ENCODE measurements around the gene NMD3. TPM values are rescaled to one million over a fixed set of nuclear protein-coding genes. Genes with fewer than 3 reads are reported as not detected.

Gene NMD3
- total RNA-seq, 1 donor = 88.0 TPM

DNA sequence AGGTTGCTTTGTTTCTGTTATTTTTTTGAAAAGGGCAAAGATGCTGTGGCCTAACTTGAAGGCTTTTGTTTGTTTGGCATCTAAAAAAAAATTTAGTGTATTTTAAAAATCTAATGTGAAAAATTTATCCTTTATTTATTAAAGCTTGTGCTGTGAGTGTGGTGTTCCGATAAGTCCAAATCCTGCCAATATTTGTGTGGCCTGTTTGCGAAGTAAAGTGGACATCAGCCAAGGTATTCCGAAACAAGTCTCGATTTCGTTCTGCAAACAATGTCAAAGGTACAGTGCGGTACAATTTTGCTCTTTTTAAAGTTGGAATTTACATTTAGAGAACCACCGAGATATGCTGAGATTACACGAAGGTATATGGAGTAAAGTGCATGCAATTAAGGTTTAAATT is 3.7 kb downstream of the NMD3 start:
- TF ChIP-seq, protein P1, sequence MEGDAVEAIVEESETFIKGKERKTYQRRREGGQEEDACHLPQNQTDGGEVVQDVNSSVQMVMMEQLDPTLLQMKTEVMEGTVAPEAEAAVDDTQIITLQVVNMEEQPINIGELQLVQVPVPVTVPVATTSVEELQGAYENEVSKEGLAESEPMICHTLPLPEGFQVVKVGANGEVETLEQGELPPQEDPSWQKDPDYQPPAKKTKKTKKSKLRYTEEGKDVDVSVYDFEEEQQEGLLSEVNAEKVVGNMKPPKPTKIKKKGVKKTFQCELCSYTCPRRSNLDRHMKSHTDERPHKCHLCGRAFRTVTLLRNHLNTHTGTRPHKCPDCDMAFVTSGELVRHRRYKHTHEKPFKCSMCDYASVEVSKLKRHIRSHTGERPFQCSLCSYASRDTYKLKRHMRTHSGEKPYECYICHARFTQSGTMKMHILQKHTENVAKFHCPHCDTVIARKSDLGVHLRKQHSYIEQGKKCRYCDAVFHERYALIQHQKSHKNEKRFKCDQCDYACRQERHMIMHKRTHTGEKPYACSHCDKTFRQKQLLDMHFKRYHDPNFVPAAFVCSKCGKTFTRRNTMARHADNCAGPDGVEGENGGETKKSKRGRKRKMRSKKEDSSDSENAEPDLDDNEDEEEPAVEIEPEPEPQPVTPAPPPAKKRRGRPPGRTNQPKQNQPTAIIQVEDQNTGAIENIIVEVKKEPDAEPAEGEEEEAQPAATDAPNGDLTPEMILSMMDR (IDR thresholded peaks at IDR 0.05; ENCODE audit: insufficient read depth, low read length) = no peak
- H3K4me3 ChIP-seq (ENCODE audit: low read depth, low read length) = no peak overlapping the region
- DNase-seq (ENCODE audit: low read depth) = no peak

DNA sequence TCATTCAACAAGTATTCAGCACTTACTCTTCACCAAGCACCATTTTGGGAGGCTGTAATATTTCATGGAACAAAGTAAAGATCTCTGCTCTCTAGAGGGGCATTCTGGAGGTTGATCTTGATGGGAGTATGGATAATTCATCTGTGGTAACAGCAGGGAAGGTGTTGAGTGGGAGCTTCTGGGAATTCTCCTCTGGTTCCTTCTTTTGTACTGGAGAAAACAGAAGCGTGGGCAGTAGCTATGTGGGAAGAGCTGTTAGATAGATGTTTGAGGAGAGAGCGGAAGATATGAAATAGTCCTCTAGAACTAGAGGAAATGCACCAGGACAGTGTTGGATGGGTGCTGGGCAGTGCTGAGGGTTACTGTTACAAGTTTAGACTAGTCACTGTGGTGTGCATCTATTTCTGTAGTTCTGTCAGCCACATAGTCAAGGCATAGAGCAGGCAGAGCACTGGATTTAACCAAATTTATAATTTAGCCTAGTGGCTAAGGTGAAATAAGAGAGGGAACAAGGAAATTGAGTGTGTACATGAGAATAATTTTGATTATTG is 9.6 kb downstream of the NMD3 start:
- no peak overlapping the region for H3K4me3 ChIP-seq (ENCODE audit: low read depth, low read length)
- no peak for DNase-seq (ENCODE audit: low read depth)
- TF ChIP-seq, protein P1 (IDR thresholded peaks at IDR 0.05; ENCODE audit: insufficient read depth, low read length) = no peak

DNA sequence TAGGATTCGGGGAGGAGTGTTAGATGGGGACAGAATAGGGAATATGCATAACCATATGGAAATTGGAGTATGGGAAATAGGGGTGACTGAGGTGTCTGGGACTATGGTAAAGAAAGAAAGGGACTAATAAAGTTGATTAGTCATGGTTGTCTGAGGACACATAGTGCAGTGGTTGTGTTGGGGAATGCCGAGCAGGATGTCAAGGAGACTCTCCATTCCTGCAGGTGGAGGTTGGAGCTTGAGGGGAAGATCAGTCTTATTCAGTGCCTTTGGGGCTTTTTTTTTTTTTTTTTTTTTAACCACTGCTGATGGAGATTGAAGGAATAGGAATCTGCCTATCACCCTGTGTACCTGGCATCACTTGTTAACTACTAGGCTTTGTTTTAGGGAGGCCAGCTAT is 10.8 kb downstream of the NMD3 start:
- no peak for DNase-seq (ENCODE audit: low read depth)
- TF ChIP-seq, protein P1 (IDR thresholded peaks at IDR 0.05; ENCODE audit: insufficient read depth, low read length) = no peak
- no peak overlapping the region for H3K4me3 ChIP-seq (ENCODE audit: low read depth, low read length)

DNA sequence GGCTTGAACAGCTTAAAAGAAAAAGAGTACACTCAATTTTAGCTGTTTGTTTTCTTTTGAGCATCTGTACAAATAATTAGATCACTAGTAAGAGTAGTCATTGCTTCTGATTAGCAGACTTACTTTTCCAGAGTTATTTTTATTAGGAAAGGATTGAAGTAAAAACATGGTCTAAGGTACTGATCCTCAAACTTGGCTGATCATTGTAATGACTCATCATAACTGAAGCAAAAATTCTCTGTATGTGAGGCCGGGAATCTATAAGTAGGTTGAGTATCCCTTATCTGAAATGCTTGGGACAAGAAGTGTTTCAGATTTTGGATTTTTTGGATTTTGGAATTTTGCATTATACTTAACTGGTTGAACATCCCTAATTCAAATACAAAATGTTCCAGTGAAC is 12.4 kb downstream of the NMD3 start:
- no peak overlapping the region for H3K4me3 ChIP-seq (ENCODE audit: low read depth, low read length)
- TF ChIP-seq, protein P1 (IDR thresholded peaks at IDR 0.05; ENCODE audit: insufficient read depth, low read length) = no peak
- DNase-seq (ENCODE audit: low read depth) = peak; percentile 17

DNA sequence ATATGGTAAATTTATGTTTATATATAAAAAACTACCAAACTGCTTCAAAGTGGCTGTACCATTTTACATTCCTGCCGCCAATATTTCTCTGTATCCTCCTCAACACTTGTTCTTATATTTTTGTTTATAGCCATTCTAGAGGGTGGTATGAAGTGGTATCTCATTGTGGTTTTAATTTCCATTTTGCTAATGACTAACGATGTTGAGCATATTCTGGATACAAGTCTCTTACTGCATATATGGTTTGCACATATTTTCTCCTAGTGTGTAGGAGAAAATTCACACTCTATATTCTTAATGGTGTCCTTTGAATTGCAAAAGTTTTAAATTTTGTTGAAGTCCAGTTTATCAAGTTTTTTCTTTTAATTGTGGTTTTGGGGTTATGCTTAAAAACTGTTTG is 15.1 kb downstream of the NMD3 start:
- TF ChIP-seq, protein P1 (IDR thresholded peaks at IDR 0.05; ENCODE audit: insufficient read depth, low read length) = no peak
- no peak overlapping the region for H3K4me3 ChIP-seq (ENCODE audit: low read depth, low read length)
- DNase-seq (ENCODE audit: low read depth) = no peak

DNA sequence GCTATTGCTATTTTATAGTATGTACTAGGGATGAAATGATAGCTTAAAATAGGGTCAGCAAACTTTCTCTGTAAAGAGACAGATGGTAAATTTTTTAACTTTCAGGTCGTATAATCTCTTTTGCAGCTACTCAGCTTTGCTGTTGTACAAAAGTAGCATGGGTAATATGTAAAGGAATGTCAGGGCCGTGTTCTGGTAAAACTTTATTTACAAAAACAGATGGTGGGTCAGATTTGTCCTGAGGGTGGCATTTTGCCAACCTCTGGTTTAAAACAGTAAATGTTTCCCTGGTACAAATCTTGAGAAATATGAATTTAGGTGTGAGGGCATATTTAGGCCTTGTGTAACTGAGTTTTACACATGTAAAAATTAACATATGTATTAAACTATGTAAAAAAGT is 18.6 kb downstream of the NMD3 start:
- TF ChIP-seq, protein P1 (IDR thresholded peaks at IDR 0.05; ENCODE audit: insufficient read depth, low read length) = no peak
- no peak for DNase-seq (ENCODE audit: low read depth)
- H3K4me3 ChIP-seq (ENCODE audit: low read depth, low read length) = no peak overlapping the region

DNA sequence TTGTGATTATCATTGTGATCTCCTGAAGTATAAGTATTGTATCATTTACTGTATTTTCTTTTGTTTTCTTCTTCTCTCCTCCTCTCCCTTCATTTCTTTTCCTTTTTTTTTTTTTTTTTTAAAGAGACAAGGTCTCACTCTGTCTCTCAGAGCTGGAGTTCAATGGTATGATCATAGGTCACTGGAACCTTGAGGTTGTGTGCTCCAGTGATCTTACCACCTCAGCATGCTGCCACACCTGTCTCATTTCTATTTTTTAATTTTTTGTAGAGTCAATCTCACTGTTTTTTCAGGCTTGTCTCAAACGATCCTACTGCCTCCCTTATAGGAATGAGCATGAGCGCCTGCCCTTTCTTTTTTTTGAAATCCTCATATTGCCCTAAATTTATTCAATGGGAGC is 23.4 kb downstream of the NMD3 start:
- TF ChIP-seq, protein P1 (IDR thresholded peaks at IDR 0.05; ENCODE audit: insufficient read depth, low read length) = no peak
- DNase-seq (ENCODE audit: low read depth) = no peak
- H3K4me3 ChIP-seq (ENCODE audit: low read depth, low read length) = no peak overlapping the region
